ENCODE data around the gene GRIA4. TPM values are rescaled to one million over a fixed set of nuclear protein-coding genes. Genes with fewer than 3 reads are reported as not detected.

GRIA4 gene
- total and polyA plus RNA-seq, 5 donors from 2014 or later = not detected

DNA sequence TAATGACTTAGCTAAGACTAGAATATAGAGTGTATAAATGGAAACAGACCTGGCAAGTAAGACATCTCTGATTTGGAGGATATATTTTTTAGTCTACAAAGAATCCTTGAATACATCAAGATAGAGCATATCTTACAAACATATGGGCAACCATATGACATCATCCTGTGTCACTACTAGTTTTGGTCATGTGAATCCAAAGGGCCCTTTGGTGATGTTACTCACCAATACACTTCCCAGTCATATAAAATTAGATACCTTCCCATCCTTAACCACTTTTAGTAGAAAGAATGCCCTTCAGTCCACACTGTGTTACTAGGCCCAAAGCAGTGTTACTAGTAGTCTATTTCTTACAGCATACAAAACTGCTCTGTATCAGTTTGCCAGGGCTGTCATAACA, 31.6 kb downstream of the GRIA4 start:
- Histone ChIP-seq H3K27ac (ENCODE audit: insufficient read depth, low read length, poor library complexity, severe bottlenecking) (no peak overlapping the region), H3K4me3 (ENCODE audit: low read depth, low read length) (no peak overlapping the region), H3K27me3 (ENCODE audit: control insufficient read depth, insufficient read depth, low read length) (no peaks in the 10 kb centered on the region), H3K9me3 (ENCODE audit: control insufficient read depth in 2 of 2, low read length in 2 of 2) (no peaks in the 10 kb centered on the region), H3K36me3 (ENCODE audit: control insufficient read depth, insufficient read depth, low read length) (no peaks in the 10 kb centered on the region), H3K4me1 (ENCODE audit: control insufficient read depth, insufficient read depth, low read length, poor library complexity, severe bottlenecking) (no peaks in the 10 kb centered on the region)
- Mint-ChIP-seq H3K27ac (peak overlapping the region in 1 of 3 donors; percentile 20), H3K9me3 (peaks cover 0 to 3% (median 0%) of the 10 kb centered on the region in 7 donors), H3K4me3 (no peak overlapping the region), H3K4me1 (no peaks in the 10 kb centered on the region), H3K27me3 (no peaks in the 10 kb centered on the region), H3K36me3 (no peaks in the 10 kb centered on the region)
- DNase-seq (no peak), ATAC-seq (ENCODE audit: low read depth in 2 of 2) (no peak)

DNA sequence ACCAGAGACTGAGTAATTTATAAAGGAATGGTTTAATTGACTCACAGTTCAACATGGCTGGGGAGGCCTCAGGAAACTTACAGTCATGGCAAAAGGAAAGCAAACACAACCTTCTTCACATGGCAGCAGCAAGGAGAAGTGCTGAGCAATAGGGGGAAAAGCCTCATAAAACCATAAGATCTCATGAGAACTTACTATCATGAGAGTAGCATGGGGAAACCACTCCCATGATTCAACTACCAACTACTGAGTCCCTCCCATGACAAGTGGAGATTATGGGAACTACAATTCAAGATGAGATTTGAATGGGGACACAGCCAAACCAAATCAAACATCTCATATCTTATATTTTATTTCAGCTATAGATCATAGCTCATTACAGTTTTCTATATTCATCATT, 33.0 kb downstream of the GRIA4 start:
- Mint-ChIP-seq H3K36me3 (no peaks in the 10 kb centered on the region), H3K4me1 (no peaks in the 10 kb centered on the region)
- no peaks in the 10 kb centered on the region for H3K27me3 ChIP-seq (ENCODE audit: control insufficient read depth, insufficient read depth, low read length)

DNA sequence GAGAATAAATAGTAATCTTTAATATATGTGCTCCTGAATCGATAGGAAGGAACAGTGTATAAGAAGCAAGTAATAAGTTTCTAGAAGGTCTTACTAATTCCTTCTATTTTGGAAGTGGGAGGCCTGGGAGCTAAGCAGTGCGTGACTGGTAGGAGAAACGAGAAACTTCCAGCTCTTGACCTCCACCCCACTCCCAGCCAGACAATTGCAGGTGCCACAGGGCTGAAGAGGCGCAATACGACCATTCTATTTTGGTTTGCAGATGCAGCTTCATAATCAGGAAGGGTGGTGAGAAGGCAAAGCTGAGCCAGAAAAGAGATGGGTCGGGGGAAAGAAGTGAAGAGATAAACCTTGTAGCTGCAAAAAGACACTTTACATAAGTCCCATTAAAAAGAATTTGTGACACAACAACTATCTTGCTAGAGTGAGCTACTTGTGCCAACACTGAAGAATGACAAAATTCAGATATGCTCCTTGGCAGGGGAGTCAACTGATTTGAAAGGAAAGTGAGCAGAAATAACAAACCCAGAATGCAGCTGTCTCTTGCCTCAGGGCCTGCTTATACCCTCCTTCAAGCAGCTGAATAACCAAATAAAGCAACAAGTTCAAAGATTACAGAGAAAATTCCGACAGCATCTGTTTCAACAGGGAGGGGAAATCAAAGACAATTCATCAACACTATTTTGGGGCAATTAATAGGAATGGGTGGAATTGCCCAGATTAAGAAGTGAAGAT, 35.1 kb downstream of the GRIA4 start:
- Mint-ChIP-seq H3K27ac (no peak overlapping the region), H3K4me1 (no peaks in the 10 kb centered on the region), H3K27me3 (no peaks in the 10 kb centered on the region), H3K36me3 (no peaks in the 10 kb centered on the region), H3K9me3 (peaks cover 0 to 5% (median 2%) of the 10 kb centered on the region in 7 donors), H3K4me3 (no peak overlapping the region)
- Histone ChIP-seq H3K36me3 (ENCODE audit: control insufficient read depth, insufficient read depth, low read length) (no peaks in the 10 kb centered on the region), H3K4me3 (ENCODE audit: low read depth, low read length) (no peak overlapping the region), H3K27me3 (ENCODE audit: control insufficient read depth, insufficient read depth, low read length) (no peaks in the 10 kb centered on the region), H3K27ac (ENCODE audit: insufficient read depth, low read length, poor library complexity, severe bottlenecking) (no peak overlapping the region), H3K4me1 (ENCODE audit: control insufficient read depth, insufficient read depth, low read length, poor library complexity, severe bottlenecking) (no peaks in the 10 kb centered on the region), H3K9me3 (ENCODE audit: control insufficient read depth in 2 of 2, low read length in 2 of 2) (no peaks in the 10 kb centered on the region)
- DNase-seq (no peak), ATAC-seq (ENCODE audit: low read depth in 2 of 2) (no peak)

More for the DNA sequence above, 33.0 kb downstream of the GRIA4 start:
- Mint-ChIP-seq H3K9me3 (peaks cover 0 to 5% (median 2%) of the 10 kb centered on the region in 7 donors), H3K27me3 (no peaks in the 10 kb centered on the region), H3K27ac (no peak overlapping the region), H3K4me3 (no peak overlapping the region)
- H3K4me3 ChIP-seq (ENCODE audit: low read depth, low read length) = no peak overlapping the region
- DNase-seq (no peak), ATAC-seq (ENCODE audit: low read depth in 2 of 2) (no peak)
- no peaks in the 10 kb centered on the region for H3K9me3 ChIP-seq (ENCODE audit: control insufficient read depth in 2 of 2, low read length in 2 of 2)
- no peaks in the 10 kb centered on the region for H3K36me3 ChIP-seq (ENCODE audit: control insufficient read depth, insufficient read depth, low read length)
- H3K27ac ChIP-seq (ENCODE audit: insufficient read depth, low read length, poor library complexity, severe bottlenecking) = no peak overlapping the region
- no peaks in the 10 kb centered on the region for H3K4me1 ChIP-seq (ENCODE audit: control insufficient read depth, insufficient read depth, low read length, poor library complexity, severe bottlenecking)

DNA sequence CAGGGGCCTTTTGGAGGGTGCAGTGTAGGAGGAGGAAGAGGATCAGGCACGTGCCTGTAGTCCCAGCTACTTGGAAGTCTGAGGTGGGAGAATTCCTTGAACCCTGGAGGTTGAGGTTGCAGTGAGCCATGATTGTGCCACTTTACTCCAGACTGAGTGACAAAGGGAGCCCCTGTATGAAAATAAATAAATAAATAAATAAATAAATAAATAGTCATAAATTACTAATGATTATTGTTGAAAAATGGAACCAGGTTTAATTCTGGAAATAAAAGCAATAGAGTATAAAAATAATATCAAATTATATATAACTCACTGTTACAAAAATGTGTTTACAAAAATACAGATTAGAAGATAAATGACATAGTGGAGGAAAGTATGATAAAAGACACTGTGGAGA, 37.9 kb downstream of the GRIA4 start:
- Mint-ChIP-seq H3K27ac (no peak overlapping the region), H3K27me3 (no peaks in the 10 kb centered on the region), H3K4me3 (no peak overlapping the region), H3K36me3 (no peaks in the 10 kb centered on the region), H3K4me1 (no peaks in the 10 kb centered on the region), H3K9me3 (peaks cover 0 to 5% (median 0%) of the 10 kb centered on the region in 7 donors)
- Histone ChIP-seq H3K4me3 (ENCODE audit: low read depth, low read length) (no peak overlapping the region), H3K27ac (ENCODE audit: insufficient read depth, low read length, poor library complexity, severe bottlenecking) (no peak overlapping the region), H3K36me3 (ENCODE audit: control insufficient read depth, insufficient read depth, low read length) (no peaks in the 10 kb centered on the region), H3K27me3 (ENCODE audit: control insufficient read depth, insufficient read depth, low read length) (no peaks in the 10 kb centered on the region), H3K9me3 (ENCODE audit: control insufficient read depth in 2 of 2, low read length in 2 of 2) (no peaks in the 10 kb centered on the region), H3K4me1 (ENCODE audit: control insufficient read depth, insufficient read depth, low read length, poor library complexity, severe bottlenecking) (no peaks in the 10 kb centered on the region)
- DNase-seq = no peak
- no peak for ATAC-seq (ENCODE audit: low read depth in 2 of 2)

DNA sequence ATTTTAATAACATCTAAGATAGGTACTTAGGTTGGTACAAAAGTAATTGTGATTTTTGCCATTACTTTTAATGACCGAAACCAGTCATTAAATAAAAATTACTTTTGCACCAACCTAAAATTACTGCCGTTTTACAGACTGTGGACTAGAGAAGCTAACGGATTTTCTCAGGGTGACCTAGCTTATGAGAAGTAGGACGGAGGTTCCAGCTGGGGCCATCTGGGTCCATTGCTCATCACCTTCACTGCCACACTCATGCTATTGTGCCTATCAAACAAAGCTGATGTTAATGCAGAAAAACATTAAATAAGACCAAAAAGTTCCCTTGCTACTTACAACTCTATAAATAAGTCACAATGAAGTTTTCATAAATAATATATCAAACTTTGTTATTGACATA, 38.9 kb downstream of the GRIA4 start:
- no peak for ATAC-seq (ENCODE audit: low read depth in 2 of 2)
- Mint-ChIP-seq H3K4me3 (no peak overlapping the region), H3K36me3 (no peaks in the 10 kb centered on the region)

DNA sequence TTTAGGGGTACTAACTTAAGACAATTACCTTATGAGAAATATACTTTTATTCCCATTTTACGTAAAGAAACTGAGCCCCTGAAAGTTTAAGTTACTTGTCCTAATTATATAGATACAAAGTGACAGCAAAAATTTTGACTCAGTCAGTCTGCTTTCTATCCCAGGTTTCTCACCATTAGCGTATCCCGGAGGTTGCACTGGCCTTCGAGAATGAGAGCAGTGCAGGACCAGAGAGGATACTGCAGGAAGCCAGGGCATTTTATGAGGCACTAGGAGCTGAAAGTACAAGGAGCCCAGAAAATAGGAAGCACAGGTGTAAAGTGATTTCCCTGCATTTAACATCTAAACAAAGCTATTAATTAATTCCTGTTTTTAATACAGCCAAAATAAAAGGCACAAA, 55.4 kb downstream of the GRIA4 start:
- Mint-ChIP-seq H3K9me3 (no peaks in the 10 kb centered on the region), H3K4me1 (no peaks in the 10 kb centered on the region), H3K27ac (no peak overlapping the region)

More for the DNA sequence above, 38.9 kb downstream of the GRIA4 start:
- Mint-ChIP-seq H3K4me1 (no peaks in the 10 kb centered on the region), H3K27me3 (no peaks in the 10 kb centered on the region), H3K27ac (no peak overlapping the region), H3K9me3 (peaks cover 0 to 5% (median 0%) of the 10 kb centered on the region in 7 donors)
- no peak overlapping the region for H3K27ac ChIP-seq (ENCODE audit: insufficient read depth, low read length, poor library complexity, severe bottlenecking)
- no peaks in the 10 kb centered on the region for H3K4me1 ChIP-seq (ENCODE audit: control insufficient read depth, insufficient read depth, low read length, poor library complexity, severe bottlenecking)
- H3K36me3 ChIP-seq (ENCODE audit: control insufficient read depth, insufficient read depth, low read length) = no peaks in the 10 kb centered on the region
- no peaks in the 10 kb centered on the region for H3K9me3 ChIP-seq (ENCODE audit: control insufficient read depth in 2 of 2, low read length in 2 of 2)
- no peak for DNase-seq
- H3K4me3 ChIP-seq (ENCODE audit: low read depth, low read length) = no peak overlapping the region
- no peaks in the 10 kb centered on the region for H3K27me3 ChIP-seq (ENCODE audit: control insufficient read depth, insufficient read depth, low read length)

DNA sequence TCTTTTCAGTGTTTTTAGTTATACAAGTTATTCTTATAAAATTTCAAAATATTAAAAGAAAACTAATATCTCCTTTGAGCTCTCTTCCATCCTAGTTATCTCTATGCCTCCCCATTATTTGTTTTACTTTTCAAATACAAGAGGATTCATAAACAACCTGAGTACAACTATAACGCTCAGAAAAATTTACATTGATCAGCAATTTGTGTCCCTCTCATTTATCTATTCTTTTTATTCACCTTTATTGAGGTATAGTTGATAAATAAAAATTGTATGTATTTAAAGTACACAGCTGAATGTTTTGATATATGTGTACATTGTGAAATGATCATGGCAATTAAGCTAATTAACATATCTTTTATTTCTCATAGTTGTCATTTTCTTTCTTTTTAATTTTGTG, 57.6 kb downstream of the GRIA4 start:
- H3K9me3 ChIP-seq (ENCODE audit: control insufficient read depth in 2 of 2, low read length in 2 of 2) = no peaks in the 10 kb centered on the region
- H3K36me3 Mint-ChIP-seq = no peaks in the 10 kb centered on the region
- no peaks in the 10 kb centered on the region for H3K4me1 Mint-ChIP-seq
- DNase-seq = no peak
- no peaks in the 10 kb centered on the region for H3K27me3 Mint-ChIP-seq
- no peaks in the 10 kb centered on the region for H3K27me3 ChIP-seq (ENCODE audit: control insufficient read depth, insufficient read depth, low read length)
- H3K4me1 ChIP-seq (ENCODE audit: control insufficient read depth, insufficient read depth, low read length, poor library complexity, severe bottlenecking) = no peaks in the 10 kb centered on the region
- no peak overlapping the region for H3K27ac Mint-ChIP-seq
- H3K36me3 ChIP-seq (ENCODE audit: control insufficient read depth, insufficient read depth, low read length) = no peaks in the 10 kb centered on the region
- no peak overlapping the region for H3K4me3 ChIP-seq (ENCODE audit: low read depth, low read length)
- ATAC-seq (ENCODE audit: low read depth in 2 of 2) = no peak
- H3K27ac ChIP-seq (ENCODE audit: insufficient read depth, low read length, poor library complexity, severe bottlenecking) = no peak overlapping the region
- H3K9me3 Mint-ChIP-seq = no peaks in the 10 kb centered on the region
- H3K4me3 Mint-ChIP-seq = no peak overlapping the region

More for the DNA sequence above, 55.4 kb downstream of the GRIA4 start:
- Mint-ChIP-seq H3K27me3 (no peaks in the 10 kb centered on the region), H3K36me3 (no peaks in the 10 kb centered on the region), H3K4me3 (no peak overlapping the region)
- Histone ChIP-seq H3K36me3 (ENCODE audit: control insufficient read depth, insufficient read depth, low read length) (no peaks in the 10 kb centered on the region), H3K9me3 (ENCODE audit: control insufficient read depth in 2 of 2, low read length in 2 of 2) (no peaks in the 10 kb centered on the region), H3K4me1 (ENCODE audit: control insufficient read depth, insufficient read depth, low read length, poor library complexity, severe bottlenecking) (no peaks in the 10 kb centered on the region), H3K27ac (ENCODE audit: insufficient read depth, low read length, poor library complexity, severe bottlenecking) (no peak overlapping the region), H3K4me3 (ENCODE audit: low read depth, low read length) (no peak overlapping the region), H3K27me3 (ENCODE audit: control insufficient read depth, insufficient read depth, low read length) (no peaks in the 10 kb centered on the region)
- DNase-seq (no peak), ATAC-seq (ENCODE audit: low read depth in 2 of 2) (no peak)

DNA sequence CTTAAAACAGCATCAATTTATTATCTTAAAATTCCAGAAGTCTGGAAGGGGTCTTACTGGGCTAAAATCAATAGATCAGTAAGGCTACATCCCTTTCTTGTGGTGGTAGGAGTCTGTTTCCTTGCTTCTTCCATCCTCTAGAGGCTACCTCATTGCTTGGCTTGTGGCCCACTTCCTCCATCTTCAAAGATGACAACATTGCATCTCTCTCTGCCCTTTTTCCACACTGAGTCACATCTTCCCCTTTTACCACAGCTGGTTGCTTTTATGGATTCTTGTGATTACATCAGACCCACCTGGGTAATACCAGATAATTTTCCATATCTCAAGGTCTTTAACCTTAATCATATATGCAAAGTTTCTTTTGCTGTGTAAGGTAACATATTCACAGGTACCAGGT, 60.9 kb downstream of the GRIA4 start:
- no peak for ATAC-seq (ENCODE audit: low read depth in 2 of 2)
- H3K9me3 Mint-ChIP-seq = peaks cover 0 to 4% (median 0%) of the 10 kb centered on the region in 7 donors

More for the DNA sequence above, 60.9 kb downstream of the GRIA4 start:
- Mint-ChIP-seq H3K36me3 (no peaks in the 10 kb centered on the region), H3K4me3 (no peak overlapping the region), H3K27ac (no peak overlapping the region), H3K4me1 (no peaks in the 10 kb centered on the region), H3K27me3 (no peaks in the 10 kb centered on the region)
- Histone ChIP-seq H3K27me3 (ENCODE audit: control insufficient read depth, insufficient read depth, low read length) (no peaks in the 10 kb centered on the region), H3K4me1 (ENCODE audit: control insufficient read depth, insufficient read depth, low read length, poor library complexity, severe bottlenecking) (no peaks in the 10 kb centered on the region), H3K9me3 (ENCODE audit: control insufficient read depth in 2 of 2, low read length in 2 of 2) (no peaks in the 10 kb centered on the region), H3K36me3 (ENCODE audit: control insufficient read depth, insufficient read depth, low read length) (no peaks in the 10 kb centered on the region), H3K27ac (ENCODE audit: insufficient read depth, low read length, poor library complexity, severe bottlenecking) (no peak overlapping the region), H3K4me3 (ENCODE audit: low read depth, low read length) (no peak overlapping the region)
- no peak for DNase-seq
